H1 (cell line): ENCODE measurements around the gene CRHR1. TPM values are rescaled to one million over a fixed set of nuclear protein-coding genes. Genes with fewer than 3 reads are reported as not detected.

Experiments
- CTCF ChIA-PET: fragments of 300-600 bp; sonication (Branson Sonifier 250); formaldehyde crosslinking; loops from one replicate; lab custom pipeline; 2021; ENCODE audit not compliant: partially characterized antibody; lab: Charles Lee
- POLR2A ChIA-PET: fragments of 300-600 bp; sonication (Branson Sonifier 250); formaldehyde crosslinking; loops from one replicate; lab custom pipeline; 2021; ENCODE audit warnings: inconsistent platforms; ENCODE audit not compliant: partially characterized antibody; lab: Charles Lee
- DNase-seq, 2 experiments: peaks; one replicate each; pipeline versions ENCODE4 v3.0.0 to v3.0.0-alpha.2; 2010 to 2022; ENCODE audit warnings: low spot score in 2 of 2, low read depth in 1 of 2, mixed read lengths in 1 of 2
- FAIRE-seq: peaks from 2 replicates; lab custom pipeline; 2011; peaks lifted over from hg19 to GRCh38; lab: Jason Lieb, UNC
- H2AFZ ChIP-seq: 2 replicates; pipeline ENCODE4 v1.8.1; 2012; ENCODE audit warnings: low read length, inconsistent platforms
- H2AK5ac ChIP-seq: 2 replicates; pipeline ENCODE4 v1.6.1; 2013; ENCODE audit warnings: low read depth, low read length
- H2BK120ac ChIP-seq: replicated peaks from 2 replicates; pipeline ENCODE3; 2013; ENCODE audit warnings: low read depth, low read length, inconsistent platforms
- H2BK12ac ChIP-seq: 2 replicates; pipeline ENCODE4 v1.6.1; 2013; ENCODE audit warnings: low read depth, low read length
- H2BK15ac ChIP-seq: 2 replicates; pipeline ENCODE4 v1.6.1; 2013; ENCODE audit warnings: low read length
- H2BK20ac ChIP-seq: 2 replicates; pipeline ENCODE4 v1.6.1; 2013; ENCODE audit warnings: low read length
- H2BK5ac ChIP-seq: 2 replicates; pipeline ENCODE4 v1.6.1; 2013; ENCODE audit warnings: low read depth, low read length
- H3K14ac ChIP-seq: 2 replicates; pipeline ENCODE4 v1.6.1; 2013; ENCODE audit warnings: inconsistent platforms; ENCODE audit not compliant: insufficient read length
- H3K18ac ChIP-seq: 2 replicates; pipeline ENCODE4 v1.6.1; 2013; ENCODE audit warnings: low read length; ENCODE audit errors: extremely low read depth
- H3K23ac ChIP-seq: 2 replicates; pipeline ENCODE4 v1.6.1; 2013; ENCODE audit warnings: inconsistent platforms; ENCODE audit not compliant: insufficient read length
- H3K23me2 ChIP-seq: 2 replicates; pipeline ENCODE4 v1.6.1; 2013; ENCODE audit warnings: low read depth, low read length
- H3K27ac ChIP-seq: 2 replicates; pipeline ENCODE4 v1.6.1; 2011; ENCODE audit warnings: low read depth, low read length, inconsistent platforms
- H3K27me3 ChIP-seq, 4 experiments: replicated peaks in 1 of 4; 1 replicate in 1 of 4; 2 replicates in 3 of 4; pipeline versions ENCODE4 v1.6.1 to v1.8.1; 2011 to 2013; ENCODE audit warnings: low read length in 3 of 4, mild to moderate bottlenecking in 3 of 4, inconsistent platforms in 2 of 4, mixed read lengths in 2 of 4, moderate library complexity in 1 of 4; ENCODE audit not compliant: control insufficient read depth in 3 of 4, insufficient read depth in 3 of 4; ENCODE audit errors: extremely low read depth in 1 of 4
- H3K36me3 ChIP-seq, 4 experiments: 2 replicates each; pipeline versions ENCODE4 v1.6.1 to v1.8.1; 2011 to 2013; ENCODE audit warnings: mild to moderate bottlenecking in 4 of 4, low read length in 3 of 4, moderate library complexity in 2 of 4, control low read depth in 1 of 4, inconsistent platforms in 1 of 4; ENCODE audit not compliant: insufficient read depth in 4 of 4, control insufficient read depth in 2 of 4
- H3K4ac ChIP-seq: replicated peaks from 2 replicates; pipeline ENCODE3; 2013; ENCODE audit warnings: low read length, low read depth, mixed read lengths, inconsistent platforms; ENCODE audit not compliant: insufficient read length
- H3K4me1 ChIP-seq, 4 experiments: replicated peaks in 1 of 4; 1 replicate in 1 of 4; 2 replicates in 3 of 4; pipeline versions ENCODE4 v1.6.1 to v1.8.1; 2011 to 2013; ENCODE audit warnings: low read length in 3 of 4, inconsistent platforms in 2 of 4, mixed read lengths in 1 of 4; ENCODE audit not compliant: insufficient read depth in 4 of 4, control insufficient read depth in 3 of 4
- H3K4me2 ChIP-seq, 2 experiments: 2 replicates each; pipeline versions ENCODE4 v1.6.1 to v1.8.1; 2011 to 2013; ENCODE audit warnings: low read depth in 2 of 2, low read length in 2 of 2, control low read depth in 1 of 2, inconsistent platforms in 1 of 2, mild to moderate bottlenecking in 1 of 2; ENCODE audit not compliant: insufficient read depth in 1 of 2
- H3K4me3 ChIP-seq, 4 experiments: fragments of 200-600, 300-600 bp in 1 of 4; sonication (generic), shearing (Covaris generic), sonication (Bioruptor Twin) in 1 of 4; 2 replicates each; pipeline versions ENCODE4 v1.5.1 to v1.8.1; 2011 to 2016; ENCODE audit warnings: low read length in 4 of 4, low read depth in 3 of 4, control low read depth in 2 of 4, inconsistent platforms in 2 of 4, mild to moderate bottlenecking in 2 of 4, mixed read lengths in 1 of 4, moderate library complexity in 1 of 4; ENCODE audit not compliant: insufficient read depth in 2 of 4; ENCODE audit errors: extremely low read depth in 1 of 4
- H3K56ac ChIP-seq: replicated peaks from 2 replicates; pipeline ENCODE3; 2013; ENCODE audit warnings: low read depth, mild to moderate bottlenecking, mixed read lengths, low read length, inconsistent platforms; ENCODE audit not compliant: insufficient read length
- H3K79me1 ChIP-seq: 2 replicates; pipeline ENCODE4 v1.6.1; 2013; ENCODE audit warnings: low read depth, low read length, control low read depth
- H3K79me2 ChIP-seq, 2 experiments: 2 replicates each; pipeline versions ENCODE4 v1.6.1 to v1.8.1; 2012 to 2013; ENCODE audit warnings: low read length in 2 of 2, mild to moderate bottlenecking in 2 of 2, inconsistent platforms in 1 of 2; ENCODE audit not compliant: insufficient read depth in 2 of 2, control insufficient read depth in 1 of 2
- H3K9ac ChIP-seq, 4 experiments: replicated peaks in 1 of 4; 1 replicate in 1 of 4; 2 replicates in 3 of 4; pipeline versions ENCODE4 v1.6.1 to v1.8.1; 2011 to 2013; ENCODE audit warnings: low read depth in 3 of 4, low read length in 3 of 4, control low read depth in 2 of 4, mild to moderate bottlenecking in 2 of 4, moderate library complexity in 2 of 4, inconsistent platforms in 1 of 4; ENCODE audit errors: extremely low read depth in 1 of 4
- H3K9me3 ChIP-seq, 2 experiments: 2 replicates each; pipeline versions ENCODE4 v1.6.1 to v1.8.1; 2012 to 2013; ENCODE audit warnings: mild to moderate bottlenecking in 2 of 2, moderate library complexity in 2 of 2, control low read depth in 1 of 2, inconsistent platforms in 1 of 2, low read depth in 1 of 2, low read length in 1 of 2, mixed read lengths in 1 of 2; ENCODE audit not compliant: insufficient read depth in 2 of 2
- H4K20me1 ChIP-seq, 2 experiments: replicated peaks in 1 of 2; 2 replicates each; pipeline versions ENCODE3 to v1.8.1; 2011 to 2013; ENCODE audit warnings: inconsistent platforms in 2 of 2, low read length in 2 of 2, mild to moderate bottlenecking in 1 of 2; ENCODE audit not compliant: insufficient read depth in 2 of 2, control insufficient read depth in 1 of 2
- H4K5ac ChIP-seq: 2 replicates; pipeline ENCODE4 v1.6.1; 2013; ENCODE audit warnings: low read length, low read depth, mixed read lengths, inconsistent platforms; ENCODE audit not compliant: insufficient read length
- H4K8ac ChIP-seq: 2 replicates; pipeline ENCODE4 v1.8.0; 2013; ENCODE audit warnings: mild to moderate bottlenecking, moderate library complexity, low read length, inconsistent platforms; ENCODE audit not compliant: insufficient read depth; ENCODE audit errors: extremely low read depth
- H4K91ac ChIP-seq: replicated peaks from 2 replicates; pipeline ENCODE3; 2013; ENCODE audit warnings: low read length, mixed read lengths, inconsistent platforms; ENCODE audit not compliant: insufficient read length
- CBX8 ChIP-seq: fragments of 300-800, 300-1000 bp; sonication (generic); IDR thresholded peaks from 2 replicates; pipeline ENCODE4 v1.7.1; 2016; ENCODE audit warnings: low read depth, low read length, borderline replicate concordance
- CHD2 ChIP-seq: IDR thresholded peaks from 2 replicates; pipeline ENCODE4 v1.6.1; 2012; ENCODE audit warnings: low read length, improper control_type of control experiment
- CTCF ChIP-seq, 3 experiments: IDR thresholded peaks; 1 replicate in 2 of 3; 2 replicates in 1 of 3; pipeline versions ENCODE4 v1.5.1 to v1.6.1; 2011; ENCODE audit warnings: low read length in 3 of 3, mild to moderate bottlenecking in 3 of 3, inconsistent platforms in 2 of 3, low read depth in 1 of 3, moderate library complexity in 1 of 3; ENCODE audit not compliant: insufficient read depth in 1 of 3; ENCODE audit errors: control extremely low read depth in 1 of 3
- JUND ChIP-seq: IDR thresholded peaks from 2 replicates; pipeline ENCODE4 v1.6.1; 2011; ENCODE audit warnings: mild to moderate bottlenecking, improper control_type of control experiment, low read length
- KDM5A ChIP-seq: fragments of 200-600 bp; IDR thresholded peaks from 2 replicates; pipeline ENCODE4 v1.7.1; 2012; ENCODE audit warnings: mild to moderate bottlenecking, low read length, inconsistent platforms, mixed read lengths
- PHF8 ChIP-seq: fragments of 200-600 bp; sonication (generic); conservative IDR thresholded peaks from 2 replicates; pipeline ENCODE4 v1.7.1; 2012; ENCODE audit warnings: low read depth, mild to moderate bottlenecking, inconsistent platforms, low read length, moderate library complexity
- RAD21 ChIP-seq, 2 experiments: IDR thresholded peaks in 1 of 2; conservative IDR thresholded peaks in 1 of 2; 2 replicates each; pipeline ENCODE4 v1.6.1; 2011; ENCODE audit warnings: low read depth in 2 of 2, low read length in 2 of 2, improper control_type of control experiment in 1 of 2, inconsistent platforms in 1 of 2, mild to moderate bottlenecking in 1 of 2, moderate library complexity in 1 of 2
- RFX5 ChIP-seq: IDR thresholded peaks from 2 replicates; pipeline ENCODE4 v1.6.1; 2011; ENCODE audit warnings: low read depth, low read length, improper control_type of control experiment, borderline replicate concordance
- SRF ChIP-seq: IDR thresholded peaks from 2 replicates; pipeline ENCODE4 v1.6.1; 2011; ENCODE audit warnings: mild to moderate bottlenecking, low read depth, low read length, moderate library complexity
- TAF7 ChIP-seq: optimal IDR thresholded peaks from 2 replicates; pipeline ENCODE3; 2011; ENCODE audit warnings: low read depth, mild to moderate bottlenecking, inconsistent platforms, low read length, moderate library complexity, borderline replicate concordance
- YY1 ChIP-seq: IDR thresholded peaks from 2 replicates; pipeline ENCODE4 v1.6.1; 2011; ENCODE audit warnings: low read depth, mild to moderate bottlenecking, low read length
- WGBS, 2 experiments: shearing (Covaris generic) in 1 of 2; methylation state at CpG; one replicate each; pipeline versions ENCODE4 v1.1.6 to v1.1.7; 2013 to 2015; ENCODE audit warnings: low lambda C conversion rate in 2 of 2, mixed read lengths in 2 of 2, inconsistent platforms in 1 of 2, low coverage in 1 of 2, missing lambda C conversion rate in 1 of 2; ENCODE audit not compliant: insufficient replicate concordance in 2 of 2, insufficient coverage in 1 of 2, insufficient read length in 1 of 2; ENCODE audit errors: extremely low coverage in 1 of 2, missing lambda C conversion rate in 1 of 2; 5-methylcytosine and 5-hydroxymethylcytosine counted together
- polyA plus RNA-seq, 7 experiments: library from polyadenylated mRNA; depleted of rRNA in 3 of 7; stranded (reverse) in 5 of 7; unstranded in 2 of 7; fragments of >200 nt in 5 of 7; fragments of 200-250 nt in 2 of 7; gene quantifications; 1 replicate in 5 of 7; 2 replicates in 1 of 7; 4 replicates in 1 of 7; pipeline versions ENCODE4 v1.2.1 to v1.2.3, GENCODE V29; 2011 to 2013; ENCODE audit warnings: missing spikeins in 2 of 7, mixed read lengths in 2 of 7
- total RNA-seq: library from RNA; stranded (reverse); fragmentation: NEBNext Ultra II Directional; extraction: Animal tissue kit (Norgen Biotek cat#: 25700); gene quantifications from 2 replicates; pipeline ENCODE4 v1.2.1, GENCODE V29; 2021

The CRHR1 gene
- total and polyA plus RNA-seq, 2 of the 8 experiments (the other 6 are each of a cell fraction or from before 2014, with no cell fraction given): 0.56 to 1.7 TPM

GRCh38 chr17:45787044-45787443, 2.9 kb downstream of the CRHR1 start:
- no peak overlapping the region for H3K4ac ChIP-seq
- no peak overlapping the region for H2BK5ac ChIP-seq
- H2BK15ac ChIP-seq: 0 out of 2 replicates have a peak overlapping the region, but pooled peaks have one; percentile 25
- 0 out of 2 replicates have a peak overlapping the region, but pooled peaks have one; percentile 25 for H2AK5ac ChIP-seq
- no peak overlapping the region for H2BK12ac ChIP-seq
- peak overlapping the region in 1 of 2 experiments; percentile 17; a peak in 2 of 4 replicates for H3K4me2 ChIP-seq
- H3K36me3 ChIP-seq: no peaks in the 10 kb centered on the region
- H3K27me3 ChIP-seq: peaks cover 12 to 64% (median 47%) of the 10 kb centered on the region in 4 experiments
- DNase-seq (no peak), FAIRE-seq (no peak)
- H4K8ac ChIP-seq: no peak overlapping the region
- peaks cover 0 to 27% (median 10%) of the 10 kb centered on the region in 4 experiments; a peak in 6 of 7 replicates for H3K4me1 ChIP-seq
- H3K18ac ChIP-seq: no peak overlapping the region
- ChIA-PET POLR2A (interaction anchor here (0.7 to 1.2 kb wide), 2 partner anchors 10 to 44 kb away, joined by 3 read pairs; no protein-coding TSS in a partner anchor), CTCF (interaction anchor here (0.8 to 2.5 kb wide), 11 partner anchors 8 to 146 kb away, joined by 3 to 19 read pairs (median 5); no protein-coding TSS in a partner anchor)
- H3K27ac ChIP-seq: no peak overlapping the region
- no peak overlapping the region for H4K91ac ChIP-seq
- no peaks in the 10 kb centered on the region for H3K79me1 ChIP-seq
- H2AFZ ChIP-seq: no peak overlapping the region
- no peak overlapping the region for H2BK120ac ChIP-seq
- H4K20me1 ChIP-seq: no peaks in the 10 kb centered on the region
- no peak overlapping the region for H3K4me3 ChIP-seq
- H2BK20ac ChIP-seq: no peak overlapping the region
- 82% methylated on average over 3 of the region's 3 CpGs; no CpG with 5 or more reads in 1 of the 2 experiments for WGBS, 2 experiments
- no peak overlapping the region for H3K14ac ChIP-seq
- H3K23me2 ChIP-seq: peaks cover 17% of the 10 kb centered on the region; the same call in 1 of the 2 replicates
- H3K23ac ChIP-seq: no peak overlapping the region
- H3K79me2 ChIP-seq: no peaks in the 10 kb centered on the region
- H3K9me3 ChIP-seq: no peaks in the 10 kb centered on the region
- H3K56ac ChIP-seq: no peak overlapping the region
- no peak overlapping the region for H3K9ac ChIP-seq
- no peak overlapping the region for H4K5ac ChIP-seq
- no peak for TF ChIP-seq PHF8
- no peak for TF ChIP-seq CTCF (IDR thresholded peaks at IDR 0.05; ENCODE audit: control extremely low read depth in 1 of 3, insufficient read depth in 1 of 3, low read depth in 1 of 3, low read length in 3 of 3)
- TF ChIP-seq KDM5A: no peak
- TF ChIP-seq CHD2: no peak
- TF ChIP-seq RFX5: no peak
- no peak for TF ChIP-seq SRF
- TF ChIP-seq RAD21 (IDR thresholded peaks at IDR 0.05 in 1 of 2, conservative IDR thresholded peaks at IDR 0.05 in 1 of 2; ENCODE audit: low read depth in 2 of 2, low read length in 2 of 2): no peak
- TF ChIP-seq JUND: no peak
- TF ChIP-seq CBX8: no peak
- TF ChIP-seq TAF7: no peak
- TF ChIP-seq YY1: no peak
